Measurements from ENCODE around the gene SLC26A11. TPM values are rescaled to one million over a fixed set of nuclear protein-coding genes. Genes with fewer than 3 reads are reported as not detected.
"Not testable (repeated sequence)": the region's sequence is repeated elsewhere in the genome, so short reads cannot be mapped to it uniquely, and the experiment has no call there.

SLC26A11 gene
- total RNA-seq, 1 experiment from 2014 or later, result 17.7 TPM

GRCh38 chr17:80198144-80198661 is 22.0 kb upstream of the SLC26A11 start:
- Histone ChIP-seq H3K9me3 (ENCODE audit: control insufficient read depth in 1 of 2, insufficient read depth in 1 of 2, low read depth in 1 of 2, low read length in 2 of 2) (no peaks in the 10 kb centered on the region; a peak in 1 of 4 replicates), H3K9ac (ENCODE audit: low read length) (no peak overlapping the region), H3K9me2 (ENCODE audit: insufficient read depth) (no peaks in the 10 kb centered on the region), H3K36me3 (ENCODE audit: control insufficient read depth in 1 of 2, insufficient read depth in 2 of 2, low read length in 2 of 2) (no peaks in the 10 kb centered on the region), H3K79me2 (ENCODE audit: insufficient read depth, low read length) (no peaks in the 10 kb centered on the region), H2AFZ (ENCODE audit: low read depth, low read length, poor library complexity, severe bottlenecking) (no peak overlapping the region), H3K4me2 (ENCODE audit: low read length) (no peak overlapping the region), H3K4me3 (replicated peaks in 1 of 2; ENCODE audit: low read depth in 1 of 2, low read length in 2 of 2) (no peak overlapping the region), H3K4me1 (ENCODE audit: control insufficient read depth in 1 of 2, insufficient read depth in 2 of 2, low read length in 2 of 2) (no peaks in the 10 kb centered on the region), H3K27ac (ENCODE audit: low read depth, low read length) (no peak overlapping the region), H4K20me1 (ENCODE audit: insufficient read depth) (no peaks in the 10 kb centered on the region), H3K27me3 (ENCODE audit: insufficient read depth, low read length) (no peaks in the 10 kb centered on the region)
- ChIA-PET RAD21 (ENCODE audit: low non-redundant PET in 1 of 2, low total read pairs in 2 of 2, uncharacterized antibody in 2 of 2, unreplicated experiment in 2 of 2) (no interaction called here), POLR2A (no interaction called here), CTCF (no interaction called here)
- ATAC-seq (peak; percentile 16; the same call in 1 of the 2 replicates), DNase-seq (ENCODE audit: low read depth, low spot score) (no peak)
- intact Hi-C loops (cut with micrococcal nuclease), result no loop called here
- TF ChIP-seq ZNF274 (IDR thresholded peaks at IDR 0.05; ENCODE audit: low read depth, low read length) (no peak), EZH2 (IDR thresholded peaks at IDR 0.05) (no peak), SRF (IDR thresholded peaks at IDR 0.05; ENCODE audit: low read depth) (no peak), TCF7L2 (IDR thresholded peaks at IDR 0.05; ENCODE audit: borderline replicate concordance, extremely low read depth, insufficient read depth, insufficient read length) (no peak), ELF1 (IDR thresholded peaks at IDR 0.05; ENCODE audit: borderline replicate concordance, low read depth) (no peak), JUND (IDR thresholded peaks at IDR 0.05) (no peak), FOSL1 (IDR thresholded peaks at IDR 0.05; ENCODE audit: low read depth) (no peak), EGR1 (IDR thresholded peaks at IDR 0.05; ENCODE audit: low read depth) (no peak), ZBTB33 (IDR thresholded peaks at IDR 0.05; ENCODE audit: extremely low read depth, insufficient replicate concordance, low read length) (no peak), CBX3 (IDR thresholded peaks at IDR 0.05; ENCODE audit: low read depth) (no peak), ATF3 (IDR thresholded peaks at IDR 0.05) (no peak), YY1 (IDR thresholded peaks at IDR 0.05; ENCODE audit: extremely low read depth, insufficient replicate concordance, low read depth, low read length) (no peak), MAX (IDR thresholded peaks at IDR 0.05) (no peak), ZFX (IDR thresholded peaks at IDR 0.05) (no peak), EZH2phosphoT487 (IDR thresholded peaks at IDR 0.05; ENCODE audit: borderline replicate concordance) (no peak), SIN3A (IDR thresholded peaks at IDR 0.05; ENCODE audit: low read depth) (no peak), POLR2A (IDR thresholded peaks at IDR 0.05; ENCODE audit: borderline replicate concordance, extremely low read depth, insufficient read depth, insufficient read length) (no peak), SP1 (IDR thresholded peaks at IDR 0.05; ENCODE audit: low read depth) (no peak)
- BruUV-seq (replicated peaks), result no TSS peak

- intact Hi-C loops (cut with micrococcal nuclease); H3K4me3 ChIP-seq (replicated peaks in 1 of 2; ENCODE audit: low read depth in 1 of 2, low read length in 2 of 2); H3K9ac ChIP-seq (ENCODE audit: low read length); H3K27ac ChIP-seq (ENCODE audit: low read depth, low read length); H3K36me3 ChIP-seq (ENCODE audit: control insufficient read depth in 1 of 2, insufficient read depth in 2 of 2, low read length in 2 of 2); DNase-seq (ENCODE audit: low read depth, low spot score); ATAC-seq; H3K79me2 ChIP-seq (ENCODE audit: insufficient read depth, low read length); H3K9me3 ChIP-seq (ENCODE audit: control insufficient read depth in 1 of 2, insufficient read depth in 1 of 2, low read depth in 1 of 2, low read length in 2 of 2); H3K4me1 ChIP-seq (ENCODE audit: control insufficient read depth in 1 of 2, insufficient read depth in 2 of 2, low read length in 2 of 2); H3K4me2 ChIP-seq (ENCODE audit: low read length); H4K20me1 ChIP-seq (ENCODE audit: insufficient read depth); H3K27me3 ChIP-seq (ENCODE audit: insufficient read depth, low read length); H3K9me2 ChIP-seq (ENCODE audit: insufficient read depth); BruUV-seq (replicated peaks); H2AFZ ChIP-seq (ENCODE audit: low read depth, low read length, poor library complexity, severe bottlenecking): not testable (repeated sequence)
- ChIA-PET POLR2A (interaction anchor here (0.7 to 1.5 kb wide), 3 partner anchors 30 to 1035 kb away, joined by 3 to 5 read pairs (median 3); no protein-coding TSS in a partner anchor), CTCF (interaction anchor here (0.7 to 1.0 kb wide), 2 partner anchors 8 to 75 kb away, joined by 4 read pairs; no protein-coding TSS in a partner anchor), RAD21 (ENCODE audit: low non-redundant PET in 1 of 2, low total read pairs in 2 of 2, uncharacterized antibody in 2 of 2, unreplicated experiment in 2 of 2) (interaction anchor here in 1 of 2 experiments (0.7 kb wide), 1 partner anchor 58 kb away, joined by 3 read pairs; no protein-coding TSS in a partner anchor)
Observed at GRCh38 chr17:80199295-80199694, 20.9 kb upstream of the SLC26A11 start.

Data from HCT116 (cell line).